Common myeloid progenitor, CD34-positive (primary cell): Measurements from ENCODE around the gene THOC6.
A peak's percentile ranks its signal among the peaks of the same experiment; 100 is the strongest.

Experiments used
- CTCF ChIA-PET: fragments of 350-600 bp; sonication (Branson Sonifier 250); formaldehyde crosslinking; loops from one replicate; lab custom pipeline; 2021; ENCODE audit warnings: antibody characterized with exemption; lab: Charles Lee
- POLR2A ChIA-PET: fragments of 350-600 bp; sonication (Branson Sonifier 250); formaldehyde crosslinking; loops from one replicate; lab custom pipeline; 2021; ENCODE audit warnings: antibody characterized with exemption; lab: Charles Lee
- DNase-seq, 3 donors: peaks; one replicate each; pipeline versions ENCODE4 v3.0.0 to v3.0.0-alpha.2; 2013
- H3K27ac ChIP-seq, 2 experiments: 1 replicate in 1 of 2; 2 replicates in 1 of 2; pipeline ENCODE4 v1.7.0; 2013; ENCODE audit warnings: inconsistent platforms in 2 of 2, low read length in 2 of 2, mild to moderate bottlenecking in 2 of 2, low read depth in 1 of 2, moderate library complexity in 1 of 2; ENCODE audit not compliant: severe bottlenecking in 2 of 2, insufficient read depth in 1 of 2, poor library complexity in 1 of 2
- H3K27me3 ChIP-seq, 5 experiments: replicated peaks in 2 of 5; 1 replicate in 3 of 5; 2 replicates in 2 of 5; pipeline versions ENCODE4 v1.6.1 to v1.7.0; 2013; ENCODE audit warnings: low read length in 4 of 5, mild to moderate bottlenecking in 2 of 5, moderate library complexity in 2 of 5, inconsistent platforms in 1 of 5; ENCODE audit not compliant: insufficient read depth in 5 of 5, control insufficient read depth in 4 of 5
- H3K36me3 ChIP-seq, 4 experiments: 1 replicate in 2 of 4; 2 replicates in 2 of 4; pipeline versions ENCODE4 v1.6.1 to v1.7.0; 2013; ENCODE audit warnings: low read length in 3 of 4, control low read depth in 1 of 4, mild to moderate bottlenecking in 1 of 4; ENCODE audit not compliant: control insufficient read depth in 4 of 4, insufficient read depth in 4 of 4
- H3K4me1 ChIP-seq, 4 experiments: 1 replicate in 3 of 4; 2 replicates in 1 of 4; pipeline versions ENCODE4 v1.6.1 to v1.7.1; 2013; ENCODE audit warnings: low read length in 3 of 4, mild to moderate bottlenecking in 3 of 4, control low read depth in 1 of 4, inconsistent platforms in 1 of 4, moderate library complexity in 1 of 4; ENCODE audit not compliant: control insufficient read depth in 4 of 4, insufficient read depth in 4 of 4; ENCODE audit errors: control extremely low read depth in 1 of 4
- H3K4me3 ChIP-seq, 7 experiments: 1 replicate in 4 of 7; 2 replicates in 3 of 7; pipeline versions ENCODE4 v1.5.1 to v1.7.0; 2013; ENCODE audit warnings: mild to moderate bottlenecking in 7 of 7, low read length in 6 of 7, moderate library complexity in 6 of 7, inconsistent platforms in 2 of 7, low read depth in 2 of 7, control low read depth in 1 of 7; ENCODE audit not compliant: insufficient read depth in 4 of 7, control insufficient read depth in 1 of 7; ENCODE audit errors: extremely low read depth in 1 of 7
- H3K9me3 ChIP-seq, 5 experiments: 1 replicate in 4 of 5; 2 replicates in 1 of 5; pipeline versions ENCODE4 v1.6.1 to v1.7.1; 2013; ENCODE audit warnings: low read length in 4 of 5, mild to moderate bottlenecking in 2 of 5, inconsistent platforms in 1 of 5, low read depth in 1 of 5, moderate library complexity in 1 of 5; ENCODE audit not compliant: control insufficient read depth in 4 of 5, insufficient read depth in 2 of 5; ENCODE audit errors: control extremely low read depth in 1 of 5
- WGBS: methylation state at CpG from one replicate; pipeline ENCODE4 v1.1.5; 2013; ENCODE audit not compliant: insufficient coverage; 5-methylcytosine and 5-hydroxymethylcytosine counted together

THOC6 gene

GRCh38 chr16:2979669-2980226, 44.1 kb upstream of the THOC6 start:
- peaks cover 0 to 36% (median 7%) of the 10 kb centered on the region in 4 experiments for H3K36me3 ChIP-seq
- 14% methylated on average over 38 of the region's 43 CpGs for WGBS
- no peaks in the 10 kb centered on the region for H3K9me3 ChIP-seq
- no peak for DNase-seq
- H3K4me3 ChIP-seq = peak overlapping the region; percentile 34 to 95 (median 88)
- no peaks in the 10 kb centered on the region for H3K27me3 ChIP-seq
- CTCF ChIA-PET = interaction anchor here (1.9 to 2.7 kb wide), 2 partner anchors 8 to 12 kb away, joined by 5 to 10 read pairs; no protein-coding TSS in a partner anchor
- H3K4me1 ChIP-seq = peaks cover 0 to 37% (median 22%) of the 10 kb centered on the region in 4 experiments
- H3K27ac ChIP-seq = peak overlapping the region in 1 of 2 experiments; percentile 25
- POLR2A ChIA-PET = interaction anchor here (1.3 kb wide), 1 partner anchor 10 kb away, joined by 4 read pairs; no protein-coding TSS in a partner anchor

DNA sequence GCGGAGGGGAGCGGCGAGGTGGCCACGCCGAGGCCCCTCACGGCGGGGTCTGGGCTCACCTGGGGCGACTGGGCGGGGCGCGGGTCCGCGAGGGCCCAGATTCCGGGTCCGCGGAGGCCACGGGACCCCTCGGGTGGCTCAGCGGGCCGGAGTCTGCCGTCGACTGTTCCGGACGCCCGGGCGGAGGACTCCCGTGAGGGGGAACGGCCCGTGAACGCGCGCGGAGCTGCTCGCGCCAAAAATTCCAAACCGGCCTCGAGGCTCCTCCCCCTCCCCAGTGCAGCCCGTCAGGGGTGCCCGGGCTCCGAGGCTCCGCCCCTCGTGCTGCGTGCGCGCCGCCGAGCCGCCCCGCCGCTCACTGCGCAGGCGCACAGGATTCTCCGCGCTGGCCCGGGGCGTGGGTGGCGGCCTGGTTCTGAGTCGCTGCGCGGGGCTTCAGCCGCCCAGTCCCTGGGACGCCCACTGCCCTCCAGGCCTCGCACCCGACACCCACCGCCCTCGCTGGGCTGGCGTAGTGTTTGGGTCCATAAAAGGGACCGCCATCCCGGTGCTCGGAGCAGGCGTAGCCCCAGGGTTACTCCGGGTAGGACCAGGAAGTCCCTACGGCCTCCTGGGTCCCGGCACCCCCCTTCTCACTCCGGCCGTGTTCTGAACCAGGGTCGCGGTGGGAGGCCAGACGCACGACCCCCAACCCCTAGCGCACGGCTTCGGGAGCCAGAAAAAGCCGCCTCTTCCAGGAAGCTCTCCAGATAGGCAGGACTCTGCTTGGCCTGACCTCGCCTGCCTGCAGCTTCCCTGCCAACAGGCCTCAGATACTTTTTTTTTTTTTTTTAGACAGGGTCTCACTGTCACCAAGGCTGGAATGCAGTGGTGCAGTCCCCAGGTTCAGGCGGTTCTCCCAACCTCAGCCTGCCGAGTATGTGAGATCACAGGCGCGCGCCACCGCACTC, 43.3 kb upstream of the THOC6 start, which contains the start of gene PKMYT1:
TSS of gene PKMYT1 (minus strand) at position 220 of the 950 bp plus-strand sequence. CDS start 789 bp downstream, outside the sequence.
- no peaks in the 10 kb centered on the region for H3K9me3 ChIP-seq
- peak; percentile 81 to 91 (median 88) for DNase-seq
- H3K4me1 ChIP-seq = peaks cover 0 to 37% (median 22%) of the 10 kb centered on the region in 4 experiments
- peak within 1 kb of the TSS; percentile 74 to 89 for H3K27ac ChIP-seq
- POLR2A ChIA-PET = interaction anchor here (0.6 to 1.3 kb wide), 3 partner anchors 10 to 808 kb away, joined by 3 to 5 read pairs (median 4); no protein-coding TSS in a partner anchor
- WGBS = 4% methylated on average over 72 of the region's 91 CpGs
- CTCF ChIA-PET = interaction anchor here (0.6 to 2.7 kb wide), 6 partner anchors 9 to 47 kb away, joined by 3 to 10 read pairs (median 4); no protein-coding TSS in a partner anchor
- H3K27me3 ChIP-seq = no peaks in the 10 kb centered on the region
- peaks cover 0 to 28% (median 4%) of the 10 kb centered on the region in 4 experiments for H3K36me3 ChIP-seq
- H3K4me3 ChIP-seq = peak within 1 kb of the TSS; percentile 34 to 95 (median 88)

- no peaks in the 10 kb centered on the region for H3K9me3 ChIP-seq
- peak overlapping the region in 4 of 7 experiments; percentile 82 to 95 (median 88) for H3K4me3 ChIP-seq
Measured at GRCh38 chr16:2981177-2981898, 42.5 kb upstream of the THOC6 start.

GRCh38 chr16:2981899-2982250, 42.0 kb upstream of the THOC6 start:
- ChIA-PET POLR2A (no interaction called here), CTCF (interaction anchor here (1.1 to 2.7 kb wide), 3 partner anchors 12 to 16 kb away, joined by 3 to 10 read pairs (median 4); no protein-coding TSS in a partner anchor)
- H3K36me3 ChIP-seq = peaks cover 0 to 15% (median 0%) of the 10 kb centered on the region in 4 experiments
- peaks cover 0 to 37% (median 22%) of the 10 kb centered on the region in 4 experiments for H3K4me1 ChIP-seq
- WGBS = 100% methylated on average over 2 of the region's 4 CpGs
- no peaks in the 10 kb centered on the region for H3K9me3 ChIP-seq
- no peak for DNase-seq
- H3K27ac ChIP-seq = peak overlapping the region in 1 of 2 experiments; percentile 89
- H3K4me3 ChIP-seq = no peak overlapping the region
- H3K27me3 ChIP-seq = no peaks in the 10 kb centered on the region

More at GRCh38 chr16:2981177-2981898, 42.5 kb upstream of the THOC6 start:
- Histone ChIP-seq H3K4me1 (peaks cover 0 to 37% (median 22%) of the 10 kb centered on the region in 4 experiments), H3K36me3 (peaks cover 0 to 20% (median 1%) of the 10 kb centered on the region in 4 experiments), H3K27me3 (no peaks in the 10 kb centered on the region), H3K27ac (peak overlapping the region in 1 of 2 experiments; percentile 89)
- WGBS = 85% methylated on average over 30 of the region's 33 CpGs
- no peak for DNase-seq
- ChIA-PET CTCF (interaction anchor here (0.9 to 2.7 kb wide), 5 partner anchors 10 to 15 kb away, joined by 3 to 10 read pairs (median 4); no protein-coding TSS in a partner anchor), POLR2A (no interaction called here)

DNA sequence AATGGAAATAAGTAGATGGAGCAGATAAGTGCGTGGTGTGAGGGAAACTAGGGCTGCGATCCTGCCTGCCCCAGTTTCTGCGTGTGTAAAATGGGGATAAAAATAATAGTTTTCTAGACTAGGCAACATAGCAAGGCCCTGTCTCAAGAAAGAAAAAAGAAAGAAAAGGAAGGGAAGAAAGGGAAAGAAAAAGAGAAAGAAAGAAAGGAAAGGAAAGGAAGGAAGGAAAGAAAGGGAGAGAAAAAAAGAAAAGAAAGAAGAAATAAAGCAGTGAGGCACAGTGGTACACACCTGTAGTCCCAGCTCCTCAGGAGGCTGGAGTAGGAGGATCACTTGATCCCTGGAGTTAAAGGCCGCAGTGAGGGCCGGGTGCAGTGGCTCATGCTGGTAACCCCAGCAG, 41.4 kb upstream of the THOC6 start:
- ChIA-PET POLR2A (no interaction called here), CTCF (interaction anchor here (1.1 to 2.7 kb wide), 8 partner anchors 13 to 62 kb away, joined by 3 to 10 read pairs (median 4); partner anchors contain the start of gene PAQR4)
- Histone ChIP-seq H3K4me3 (no peak overlapping the region), H3K27me3 (no peaks in the 10 kb centered on the region), H3K36me3 (peaks cover 0 to 9% (median 0%) of the 10 kb centered on the region in 4 experiments), H3K9me3 (no peaks in the 10 kb centered on the region), H3K4me1 (peaks cover 0 to 37% (median 22%) of the 10 kb centered on the region in 4 experiments), H3K27ac (no peak overlapping the region)
- no peak for DNase-seq
- 89% methylated on average over 5 of the region's 5 CpGs for WGBS

GRCh38 chr16:2983706-2984136, 40.1 kb upstream of the THOC6 start:
- POLR2A ChIA-PET = no interaction called here
- no peaks in the 10 kb centered on the region for H3K36me3 ChIP-seq
- H3K4me3 ChIP-seq = peak overlapping the region in 3 of 7 experiments; percentile 42 to 58 (median 43)
- peaks cover 0 to 32% (median 22%) of the 10 kb centered on the region in 4 experiments for H3K4me1 ChIP-seq
- H3K27me3 ChIP-seq = no peaks in the 10 kb centered on the region
- no peak overlapping the region for H3K27ac ChIP-seq
- CTCF ChIA-PET = interaction anchor here (0.8 to 1.6 kb wide), 8 partner anchors 9 to 44 kb away, joined by 3 to 5 read pairs (median 4); partner anchors contain the start of gene PAQR4
- peak in 2 of 3 donors; percentile 60 to 65 for DNase-seq
- no peaks in the 10 kb centered on the region for H3K9me3 ChIP-seq
- 5% methylated on average over 39 of the region's 42 CpGs for WGBS
